Progenitor cell of endocrine pancreas (in vitro differentiated cells): Measurements from ENCODE around the gene RHOT1. TPM values are rescaled to one million over a fixed set of nuclear protein-coding genes. Genes with fewer than 3 reads are reported as not detected.

Source experiments
- DNase-seq: peaks from one replicate; pipeline ENCODE4 v3.0.0; 2021; ENCODE audit warnings: low spot score; ENCODE audit not compliant: unreplicated experiment
- H3K27ac Mint-ChIP-seq: 2 replicates; pipeline ENCODE4 v1.8.0; 2021; ENCODE audit warnings: mild to moderate bottlenecking, moderate library complexity, mixed read lengths
- H3K27me3 Mint-ChIP-seq: 2 replicates; pipeline ENCODE4 v1.8.0; 2021; ENCODE audit warnings: mixed read lengths
- H3K36me3 Mint-ChIP-seq: 2 replicates; pipeline ENCODE4 v1.8.0; 2022; ENCODE audit warnings: mixed read lengths; ENCODE audit not compliant: insufficient read depth
- H3K4me1 Mint-ChIP-seq: 2 replicates; pipeline ENCODE4 v1.8.0; 2021; ENCODE audit warnings: low read depth, mixed read lengths
- H3K4me3 Mint-ChIP-seq: 2 replicates; pipeline ENCODE4 v1.8.0; 2021; ENCODE audit warnings: low read depth, mild to moderate bottlenecking, moderate library complexity, mixed read lengths
- H3K9me3 Mint-ChIP-seq: 2 replicates; pipeline ENCODE4 v1.8.0; 2021; ENCODE audit warnings: low read depth, mixed read lengths
- total RNA-seq: library from RNA; stranded (reverse); gene quantifications from 2 replicates; pipeline ENCODE4 v1.2.1, GENCODE V29; 2021
- TF ChIP-seq, protein P1 (sequence below): fragments of 200-600 bp; sonication (generic); IDR thresholded peaks from one replicate; pipeline ENCODE4 v1.5.0; 2021; ENCODE audit warnings: antibody characterized with exemption, mild to moderate bottlenecking; ENCODE audit not compliant: unreplicated experiment

Gene RHOT1
- total RNA-seq, 1 donor from 2014 or later = 33.1 TPM

DNA sequence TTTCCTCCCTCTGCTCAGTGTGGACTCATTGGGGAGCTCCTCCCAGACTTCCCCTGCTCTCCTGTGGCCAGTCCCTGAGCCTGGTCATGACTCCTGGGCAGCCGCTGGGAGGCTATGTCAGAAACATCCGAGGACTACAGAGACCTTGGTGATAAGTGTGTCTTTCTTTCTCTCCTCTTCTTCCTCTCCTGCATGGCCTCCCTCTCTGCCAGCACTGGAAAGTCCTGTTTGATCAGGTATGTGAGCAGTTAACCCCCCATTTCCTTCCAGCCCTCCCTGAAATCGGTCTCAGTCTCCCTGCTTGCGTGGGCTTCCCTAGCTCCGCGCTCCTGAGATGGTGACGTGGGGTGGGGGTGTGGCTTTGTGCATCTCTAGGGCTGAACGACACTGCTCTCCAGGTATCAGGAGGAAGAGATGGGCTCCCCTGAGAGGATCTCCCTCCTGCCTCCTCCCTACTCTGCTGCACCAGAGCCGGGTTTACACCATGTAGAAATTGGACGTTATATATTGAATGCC is 125.4 kb downstream of the RHOT1 start:
- no peaks in the 10 kb centered on the region for H3K9me3 Mint-ChIP-seq
- peaks cover 10% of the 10 kb centered on the region for H3K4me1 Mint-ChIP-seq
- H3K27me3 Mint-ChIP-seq = peaks cover 80% of the 10 kb centered on the region
- peak overlapping the region; percentile 62 for H3K4me3 Mint-ChIP-seq
- H3K36me3 Mint-ChIP-seq = no peaks in the 10 kb centered on the region
- TF ChIP-seq, protein P1, sequence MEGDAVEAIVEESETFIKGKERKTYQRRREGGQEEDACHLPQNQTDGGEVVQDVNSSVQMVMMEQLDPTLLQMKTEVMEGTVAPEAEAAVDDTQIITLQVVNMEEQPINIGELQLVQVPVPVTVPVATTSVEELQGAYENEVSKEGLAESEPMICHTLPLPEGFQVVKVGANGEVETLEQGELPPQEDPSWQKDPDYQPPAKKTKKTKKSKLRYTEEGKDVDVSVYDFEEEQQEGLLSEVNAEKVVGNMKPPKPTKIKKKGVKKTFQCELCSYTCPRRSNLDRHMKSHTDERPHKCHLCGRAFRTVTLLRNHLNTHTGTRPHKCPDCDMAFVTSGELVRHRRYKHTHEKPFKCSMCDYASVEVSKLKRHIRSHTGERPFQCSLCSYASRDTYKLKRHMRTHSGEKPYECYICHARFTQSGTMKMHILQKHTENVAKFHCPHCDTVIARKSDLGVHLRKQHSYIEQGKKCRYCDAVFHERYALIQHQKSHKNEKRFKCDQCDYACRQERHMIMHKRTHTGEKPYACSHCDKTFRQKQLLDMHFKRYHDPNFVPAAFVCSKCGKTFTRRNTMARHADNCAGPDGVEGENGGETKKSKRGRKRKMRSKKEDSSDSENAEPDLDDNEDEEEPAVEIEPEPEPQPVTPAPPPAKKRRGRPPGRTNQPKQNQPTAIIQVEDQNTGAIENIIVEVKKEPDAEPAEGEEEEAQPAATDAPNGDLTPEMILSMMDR = no peak
- no peak for DNase-seq
- H3K27ac Mint-ChIP-seq = no peak overlapping the region

DNA sequence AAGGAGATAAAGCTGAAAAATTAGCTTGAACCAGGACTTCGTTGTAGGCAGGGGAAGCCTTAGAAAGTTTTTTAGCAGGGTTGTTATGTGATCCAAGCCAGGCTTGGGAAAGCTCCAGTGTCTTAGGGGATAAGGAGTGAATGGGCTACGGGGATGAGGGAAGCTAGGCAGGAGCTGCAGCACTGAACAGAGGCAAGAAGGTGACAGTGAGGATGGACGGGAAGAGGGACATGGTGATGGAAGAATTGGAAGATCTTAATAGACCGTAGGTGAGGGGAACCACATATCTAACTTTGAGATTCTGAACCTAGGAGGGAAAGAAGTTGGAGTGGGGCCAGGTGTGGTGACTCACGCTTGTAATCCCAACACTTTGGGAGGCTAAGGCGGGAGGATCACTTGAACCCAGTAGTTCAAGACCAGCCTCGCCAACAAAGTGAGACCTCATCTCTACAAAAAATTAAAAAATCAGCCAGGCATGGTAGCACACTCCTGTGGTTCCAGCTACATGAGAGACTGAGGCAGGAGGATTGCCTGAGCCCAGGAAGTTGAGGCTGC is 126.5 kb downstream of the RHOT1 start:
- TF ChIP-seq, protein P1 = no peak
- Mint-ChIP-seq H3K27me3 (peaks cover 70% of the 10 kb centered on the region), H3K27ac (no peak overlapping the region), H3K4me3 (no peak overlapping the region), H3K36me3 (no peaks in the 10 kb centered on the region), H3K4me1 (peaks cover 10% of the 10 kb centered on the region), H3K9me3 (no peaks in the 10 kb centered on the region)
- no peak for DNase-seq

DNA sequence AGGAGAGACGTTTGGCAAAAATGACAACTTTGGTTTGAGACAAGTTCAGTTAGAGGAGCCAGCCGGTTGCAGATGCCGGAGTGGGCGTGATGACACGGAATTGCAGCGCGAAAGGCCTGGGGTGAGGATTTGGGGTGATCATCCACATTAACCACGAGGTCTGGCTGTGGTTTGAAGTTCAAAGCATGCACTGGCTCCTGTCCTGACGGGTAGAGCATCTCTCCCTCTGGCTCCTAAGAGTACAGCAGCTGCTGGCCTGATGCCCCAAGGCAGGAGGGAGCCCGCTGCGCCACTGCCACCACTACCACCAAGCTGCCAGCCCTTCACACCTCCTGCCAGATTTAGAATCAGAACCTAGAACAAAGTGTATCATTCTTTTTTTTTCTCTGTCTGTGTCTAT is 127.1 kb downstream of the RHOT1 start:
- Mint-ChIP-seq H3K4me3 (no peak overlapping the region), H3K4me1 (peaks cover 10% of the 10 kb centered on the region), H3K9me3 (no peaks in the 10 kb centered on the region), H3K36me3 (no peaks in the 10 kb centered on the region), H3K27ac (no peak overlapping the region), H3K27me3 (peaks cover 64% of the 10 kb centered on the region)
- TF ChIP-seq, protein P1 = no peak
- DNase-seq = no peak

DNA sequence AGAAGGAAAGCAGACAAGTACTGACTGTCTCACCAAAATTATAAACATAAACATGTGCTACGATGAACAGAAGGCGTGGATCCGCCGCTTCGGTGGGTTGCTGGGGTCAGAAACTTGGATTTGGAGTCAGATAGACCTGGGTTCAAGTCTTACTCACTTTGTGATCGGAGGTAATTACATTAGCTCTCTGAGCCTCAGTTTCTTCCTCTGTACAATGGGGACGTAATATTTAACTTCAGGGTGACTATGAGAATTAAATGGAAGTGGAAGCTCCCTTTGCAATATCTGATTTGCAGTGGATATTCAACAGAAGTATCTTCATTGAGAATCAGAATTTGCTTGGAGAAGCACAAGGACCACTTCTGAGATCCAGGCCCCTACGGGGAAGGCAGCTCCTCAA is 129.5 kb downstream of the RHOT1 start:
- TF ChIP-seq, protein P1 = no peak
- H3K27ac Mint-ChIP-seq = no peak overlapping the region
- DNase-seq = no peak
- no peaks in the 10 kb centered on the region for H3K36me3 Mint-ChIP-seq
- peaks cover 8% of the 10 kb centered on the region for H3K4me1 Mint-ChIP-seq
- H3K27me3 Mint-ChIP-seq = peaks cover 53% of the 10 kb centered on the region
- no peaks in the 10 kb centered on the region for H3K9me3 Mint-ChIP-seq
- H3K4me3 Mint-ChIP-seq = no peak overlapping the region

DNA sequence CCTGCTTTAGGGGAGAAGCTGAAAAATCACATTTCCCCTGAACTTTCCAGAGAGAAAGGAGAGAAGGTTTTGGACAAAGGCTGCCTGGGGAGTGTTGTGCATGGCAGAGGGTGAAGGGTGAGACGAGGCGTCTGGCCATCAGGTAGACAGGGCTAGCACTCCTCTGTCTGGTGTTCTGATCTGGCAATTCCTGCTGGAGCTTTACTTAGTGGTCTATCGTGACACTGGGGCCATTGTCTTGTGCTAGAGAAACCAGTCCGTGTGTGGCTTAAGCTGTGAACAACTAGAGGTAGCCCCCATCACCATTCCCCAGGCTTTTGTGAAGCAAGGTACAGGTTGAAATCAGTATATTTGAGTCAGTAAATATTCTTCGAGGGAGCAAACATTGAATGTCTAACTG is 131.8 kb downstream of the RHOT1 start:
- Mint-ChIP-seq H3K4me3 (no peak overlapping the region), H3K27ac (no peak overlapping the region), H3K27me3 (peaks cover 36% of the 10 kb centered on the region), H3K4me1 (no peaks in the 10 kb centered on the region), H3K36me3 (no peaks in the 10 kb centered on the region), H3K9me3 (no peaks in the 10 kb centered on the region)
- TF ChIP-seq, protein P1 = no peak
- no peak for DNase-seq
